CD14-positive monocyte (primary cell): ENCODE results near the gene SOAT2. TPM values are rescaled to one million over a fixed set of nuclear protein-coding genes. Genes with fewer than 3 reads are reported as not detected.

Experiments used
- DNase-seq, 3 donors: peaks; one replicate each; pipeline ENCODE4 v3.0.0-alpha.2; 2011 to 2022
- H2AFZ ChIP-seq: 2 replicates; pipeline ENCODE4 v1.6.0; 2012; ENCODE audit warnings: mild to moderate bottlenecking, low read depth, low read length, inconsistent platforms; ENCODE audit not compliant: insufficient read depth, poor library complexity, severe bottlenecking
- H3K27ac ChIP-seq, 2 donors: 1 replicate in 1 of 2; 2 replicates in 1 of 2; pipeline ENCODE4 v1.5.1; 2012 to 2013; ENCODE audit warnings: low read length in 2 of 2, control low read depth in 1 of 2, inconsistent platforms in 1 of 2, low read depth in 1 of 2, mild to moderate bottlenecking in 1 of 2
- H3K27me3 ChIP-seq, 2 donors: one replicate each; pipeline versions ENCODE4 v1.6.0 to v1.6.1; 2011 to 2013; ENCODE audit warnings: low read length in 2 of 2; ENCODE audit not compliant: control insufficient read depth in 2 of 2, insufficient read depth in 2 of 2
- H3K36me3 ChIP-seq, 2 donors: replicated peaks in 1 of 2; 1 replicate in 1 of 2; 2 replicates in 1 of 2; pipeline versions ENCODE4 v1.5.1 to v1.6.1; 2012 to 2013; ENCODE audit warnings: low read length in 2 of 2, control low read depth in 1 of 2, inconsistent platforms in 1 of 2, mild to moderate bottlenecking in 1 of 2; ENCODE audit not compliant: insufficient read depth in 2 of 2, control insufficient read depth in 1 of 2
- H3K4me1 ChIP-seq, 2 donors: 1 replicate in 1 of 2; 2 replicates in 1 of 2; pipeline versions ENCODE4 v1.5.1 to v1.6.1; 2012 to 2013; ENCODE audit warnings: low read length in 2 of 2, control low read depth in 1 of 2, inconsistent platforms in 1 of 2, mild to moderate bottlenecking in 1 of 2, moderate library complexity in 1 of 2; ENCODE audit not compliant: insufficient read depth in 2 of 2, control insufficient read depth in 1 of 2
- H3K4me2 ChIP-seq: replicated peaks from 2 replicates; pipeline ENCODE3; 2012; ENCODE audit warnings: low read length, moderate library complexity, mild to moderate bottlenecking; ENCODE audit not compliant: poor library complexity, severe bottlenecking; ENCODE audit errors: extremely low read depth
- H3K4me3 ChIP-seq, 3 experiments: fragments of 200-600 bp in 1 of 3; sonication (generic) in 1 of 3; replicated peaks in 1 of 3; 1 replicate in 2 of 3; 2 replicates in 1 of 3; pipeline ENCODE4 v1.5.1; 2011 to 2013; ENCODE audit warnings: low read length in 3 of 3, mild to moderate bottlenecking in 3 of 3, control low read depth in 2 of 3, low read depth in 2 of 3, inconsistent platforms in 1 of 3, moderate library complexity in 1 of 3
- H3K79me2 ChIP-seq: 2 replicates; pipeline ENCODE4 v1.6.0; 2012; ENCODE audit warnings: mild to moderate bottlenecking, control low read depth, inconsistent platforms, low read length, moderate library complexity; ENCODE audit not compliant: insufficient read depth
- H3K9ac ChIP-seq: 2 replicates; pipeline ENCODE4 v1.6.0; 2017; ENCODE audit warnings: low read length, mild to moderate bottlenecking; ENCODE audit not compliant: insufficient read depth, poor library complexity, severe bottlenecking
- H3K9me3 ChIP-seq, 2 donors: replicated peaks in 1 of 2; 1 replicate in 1 of 2; 2 replicates in 1 of 2; pipeline versions ENCODE4 v1.5.1 to v1.6.1; 2012 to 2013; ENCODE audit warnings: low read length in 2 of 2, control low read depth in 1 of 2; ENCODE audit not compliant: control insufficient read depth in 1 of 2, insufficient read depth in 1 of 2
- H4K20me1 ChIP-seq: 2 replicates; pipeline ENCODE4 v1.6.0; 2012; ENCODE audit warnings: mild to moderate bottlenecking, low read length, control low read depth, moderate library complexity; ENCODE audit not compliant: insufficient read depth
- H3K27ac Mint-ChIP-seq, 7 donors: one replicate each; pipeline ENCODE4 v1.8.0; 2020; ENCODE audit warnings: mild to moderate bottlenecking in 7 of 7, mixed read lengths in 7 of 7, moderate library complexity in 6 of 7, inconsistent platforms in 2 of 7
- H3K27me3 Mint-ChIP-seq, 3 donors: one replicate each; pipeline ENCODE4 v1.8.0; 2021 to 2022; ENCODE audit warnings: low read depth in 3 of 3, mild to moderate bottlenecking in 3 of 3, mixed read lengths in 3 of 3, moderate library complexity in 3 of 3, inconsistent platforms in 1 of 3
- H3K36me3 Mint-ChIP-seq, 2 donors: one replicate each; pipeline ENCODE4 v1.8.0; 2020; ENCODE audit warnings: mixed read lengths in 2 of 2, inconsistent platforms in 1 of 2, mild to moderate bottlenecking in 1 of 2
- H3K4me1 Mint-ChIP-seq: one replicate; pipeline ENCODE4 v1.8.0; 2020; ENCODE audit warnings: mild to moderate bottlenecking, mixed read lengths
- H3K4me3 Mint-ChIP-seq, 2 donors: one replicate each; pipeline ENCODE4 v1.8.0; 2020; ENCODE audit warnings: mild to moderate bottlenecking in 2 of 2, mixed read lengths in 2 of 2, moderate library complexity in 1 of 2
- H3K9me3 Mint-ChIP-seq, 7 donors: one replicate each; pipeline ENCODE4 v1.8.0; 2020 to 2022; ENCODE audit warnings: mixed read lengths in 7 of 7, mild to moderate bottlenecking in 6 of 7, moderate library complexity in 6 of 7, inconsistent platforms in 2 of 7
- WGBS: methylation state at CpG from one replicate; pipeline ENCODE4 v1.1.5; 2013; ENCODE audit warnings: missing lambda C conversion rate; ENCODE audit not compliant: insufficient coverage; 5-methylcytosine and 5-hydroxymethylcytosine counted together
- intact Hi-C, 2 donors: fragments of 100-400 bp; cut with micrococcal nuclease; formaldehyde crosslinking; loops; one replicate each; pipeline versions ENCODE4 v1.15.0 to v1.15.1; 2023
- polyA plus RNA-seq, 3 donors: library from polyadenylated mRNA; depleted of rRNA in 1 of 3; unstranded in 2 of 3; stranded (reverse) in 1 of 3; fragments of 300-500 nt in 2 of 3; fragments of >200 nt in 1 of 3; fragmentation: Illumina TruSeq in 2 of 3; gene quantifications; 1 replicate in 2 of 3; 2 replicates in 1 of 3; pipeline ENCODE4 v1.2.3, GENCODE V29; 2012 to 2021
- TF ChIP-seq, protein P1 (sequence below): fragments of 200-600 bp; IDR thresholded peaks from one replicate; pipeline ENCODE4 v1.8.0; 2022; ENCODE audit warnings: antibody characterized with exemption, mild to moderate bottlenecking

Gene SOAT2
- polyA plus RNA-seq, 3 donors = not detected

- no peak overlapping the region for H3K9ac ChIP-seq
- peaks cover 7 to 8% of the 10 kb centered on the region in 2 donors for H3K4me1 ChIP-seq
- no peaks in the 10 kb centered on the region for H3K36me3 ChIP-seq
- no peak overlapping the region for H3K4me3 ChIP-seq
- H3K27me3 ChIP-seq = no peaks in the 10 kb centered on the region
- no peaks in the 10 kb centered on the region for H3K27me3 Mint-ChIP-seq
- H3K9me3 ChIP-seq = no peaks in the 10 kb centered on the region
- no peak overlapping the region for H3K27ac Mint-ChIP-seq
- no peak overlapping the region for H2AFZ ChIP-seq
- H3K4me3 Mint-ChIP-seq = no peak overlapping the region
- no peak overlapping the region for H3K27ac ChIP-seq
- 89% methylated on average over 29 of the region's 33 CpGs for WGBS
- no peaks in the 10 kb centered on the region for H3K36me3 Mint-ChIP-seq
- DNase-seq = no peak
- H3K4me2 ChIP-seq = no peak overlapping the region
- intact Hi-C loops = no loop called here
- TF ChIP-seq, protein P1, sequence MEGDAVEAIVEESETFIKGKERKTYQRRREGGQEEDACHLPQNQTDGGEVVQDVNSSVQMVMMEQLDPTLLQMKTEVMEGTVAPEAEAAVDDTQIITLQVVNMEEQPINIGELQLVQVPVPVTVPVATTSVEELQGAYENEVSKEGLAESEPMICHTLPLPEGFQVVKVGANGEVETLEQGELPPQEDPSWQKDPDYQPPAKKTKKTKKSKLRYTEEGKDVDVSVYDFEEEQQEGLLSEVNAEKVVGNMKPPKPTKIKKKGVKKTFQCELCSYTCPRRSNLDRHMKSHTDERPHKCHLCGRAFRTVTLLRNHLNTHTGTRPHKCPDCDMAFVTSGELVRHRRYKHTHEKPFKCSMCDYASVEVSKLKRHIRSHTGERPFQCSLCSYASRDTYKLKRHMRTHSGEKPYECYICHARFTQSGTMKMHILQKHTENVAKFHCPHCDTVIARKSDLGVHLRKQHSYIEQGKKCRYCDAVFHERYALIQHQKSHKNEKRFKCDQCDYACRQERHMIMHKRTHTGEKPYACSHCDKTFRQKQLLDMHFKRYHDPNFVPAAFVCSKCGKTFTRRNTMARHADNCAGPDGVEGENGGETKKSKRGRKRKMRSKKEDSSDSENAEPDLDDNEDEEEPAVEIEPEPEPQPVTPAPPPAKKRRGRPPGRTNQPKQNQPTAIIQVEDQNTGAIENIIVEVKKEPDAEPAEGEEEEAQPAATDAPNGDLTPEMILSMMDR = no peak
- H3K9me3 Mint-ChIP-seq = peaks cover 0 to 2% (median 0%) of the 10 kb centered on the region in 7 donors
- H3K4me1 Mint-ChIP-seq = peaks cover 16% of the 10 kb centered on the region
- H4K20me1 ChIP-seq = no peaks in the 10 kb centered on the region
- no peaks in the 10 kb centered on the region for H3K79me2 ChIP-seq
These were observed 12.0 kb downstream of the SOAT2 start for GRCh38 chr12:53115112-53115890.

DNA sequence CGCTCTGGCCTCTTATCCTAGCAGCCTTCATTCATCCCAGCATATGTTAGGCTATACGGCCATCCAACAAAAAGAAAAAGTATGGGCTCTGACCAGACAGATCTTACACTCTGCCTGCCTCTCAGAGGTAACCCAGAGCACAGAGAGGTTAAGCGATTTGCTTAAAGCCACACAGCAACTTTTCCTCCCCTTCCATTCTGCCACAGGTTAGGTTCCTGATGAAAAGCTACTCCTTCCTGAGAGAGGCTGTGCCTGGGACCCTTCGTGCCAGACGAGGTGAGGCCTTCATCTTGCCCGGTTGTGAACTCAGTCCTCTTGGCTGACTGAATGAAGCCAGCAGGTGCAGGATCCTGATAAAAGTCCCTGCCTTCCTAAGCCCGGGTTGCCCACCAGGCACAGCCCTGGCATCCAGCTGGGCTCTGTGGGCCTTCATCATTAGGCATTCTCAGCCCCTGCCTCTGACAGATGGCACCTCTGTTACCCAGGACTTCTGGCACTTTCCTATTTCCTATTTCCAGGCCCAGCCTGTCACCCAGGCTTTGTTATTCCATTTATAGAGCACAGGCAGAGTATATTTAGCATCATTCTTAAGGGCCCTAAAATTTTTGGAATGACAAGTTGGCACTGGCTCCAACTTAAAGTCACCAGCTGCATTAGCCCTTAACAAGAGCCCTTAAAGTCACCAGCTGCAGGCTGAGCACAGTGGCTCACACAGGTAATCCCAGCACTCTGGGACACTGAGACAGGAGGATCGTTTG lies 12.8 kb downstream of the SOAT2 start:
- no peaks in the 10 kb centered on the region for H3K36me3 Mint-ChIP-seq
- TF ChIP-seq, protein P1 = no peak
- Histone ChIP-seq H2AFZ (no peak overlapping the region), H3K9me3 (no peaks in the 10 kb centered on the region), H3K9ac (no peak overlapping the region), H4K20me1 (no peaks in the 10 kb centered on the region), H3K4me3 (no peak overlapping the region), H3K4me1 (peaks cover 7 to 8% of the 10 kb centered on the region in 2 donors), H3K79me2 (no peaks in the 10 kb centered on the region), H3K27ac (no peak overlapping the region), H3K4me2 (no peak overlapping the region), H3K27me3 (no peaks in the 10 kb centered on the region), H3K36me3 (no peaks in the 10 kb centered on the region)
- peaks cover 0 to 4% (median 0%) of the 10 kb centered on the region in 3 donors for H3K27me3 Mint-ChIP-seq
- WGBS = 91% methylated on average over 5 of the region's 8 CpGs
- DNase-seq = no peak
- intact Hi-C loops = no loop called here
- peaks cover 0 to 2% (median 0%) of the 10 kb centered on the region in 7 donors for H3K9me3 Mint-ChIP-seq
- H3K27ac Mint-ChIP-seq = no peak overlapping the region
- peaks cover 16% of the 10 kb centered on the region for H3K4me1 Mint-ChIP-seq
- no peak overlapping the region for H3K4me3 Mint-ChIP-seq
